Islet precursor cell (in vitro differentiated cells): ENCODE measurements around the gene DLX3.

Source experiments
- DNase-seq: peaks from one replicate; pipeline ENCODE4 v3.0.0-alpha.2; 2018

DLX3 gene

GRCh38 chr17:49971199-49971847 lies 23.7 kb downstream of the DLX3 start:
- DNase-seq, result no peak

- no peak for DNase-seq
Observed at GRCh38 chr17:49970498-49970897, 24.5 kb downstream of the DLX3 start.

- no peak for DNase-seq
Observed at GRCh38 chr17:49969795-49970389, 25.1 kb downstream of the DLX3 start.

- DNase-seq, result no peak
Observed at GRCh38 chr17:49969134-49969759, 25.8 kb downstream of the DLX3 start, which contains the start of gene DLX4. TSS of gene DLX4 (plus strand) at chr17:49969190. CDS start at chr17:49969469, 279 bp downstream.

GRCh38 chr17:49968405-49969133 lies 26.5 kb downstream of the DLX3 start:
- DNase-seq, result peak; percentile 95

- DNase-seq, result no peak
Observed at GRCh38 chr17:49967621-49968404, 27.2 kb downstream of the DLX3 start.

- no peak for DNase-seq
Observed at GRCh38 chr17:49967205-49967604, 27.8 kb downstream of the DLX3 start.

GRCh38 chr17:49966767-49967166 lies 28.3 kb downstream of the DLX3 start:
- DNase-seq, result no peak

- DNase-seq, result no peak
Observed at GRCh38 chr17:49965524-49965909, 29.5 kb downstream of the DLX3 start.

- DNase-seq, result no peak
Observed at GRCh38 chr17:49964769-49965523, 30.1 kb downstream of the DLX3 start.

GRCh38 chr17:49964303-49964768 lies 30.7 kb downstream of the DLX3 start:
- DNase-seq, result no peak

- peak; percentile 74 for DNase-seq
Observed at GRCh38 chr17:49963626-49964302, 31.3 kb downstream of the DLX3 start.

GRCh38 chr17:49963309-49963625 lies 31.8 kb downstream of the DLX3 start:
- no peak for DNase-seq

GRCh38 chr17:49962599-49963308 lies 32.3 kb downstream of the DLX3 start:
- DNase-seq, result no peak

GRCh38 chr17:49959183-49959935 lies 35.7 kb downstream of the DLX3 start:
- peak; percentile 86 for DNase-seq

- no peak for DNase-seq
Observed at GRCh38 chr17:49958723-49959122, 36.3 kb downstream of the DLX3 start.

- no peak for DNase-seq
Observed at GRCh38 chr17:49957350-49957749, 37.7 kb downstream of the DLX3 start.

GRCh38 chr17:49956780-49957179 lies 38.2 kb downstream of the DLX3 start:
- no peak for DNase-seq

GRCh38 chr17:49955157-49955556 lies 39.9 kb downstream of the DLX3 start:
- DNase-seq, result no peak

- DNase-seq, result peak; percentile 83
Observed at GRCh38 chr17:49952912-49953497, 42.0 kb downstream of the DLX3 start.
